T-helper 9 cell (primary cell): ENCODE measurements around the gene HS6ST1.

Experiments used
- DNase-seq: peaks from one replicate; pipeline ENCODE4 v3.0.0-alpha.2; 2020

HS6ST1 gene

GRCh38 chr2:128234613-128235012 is 84.1 kb downstream of the HS6ST1 start:
- DNase-seq: no peak

DNA sequence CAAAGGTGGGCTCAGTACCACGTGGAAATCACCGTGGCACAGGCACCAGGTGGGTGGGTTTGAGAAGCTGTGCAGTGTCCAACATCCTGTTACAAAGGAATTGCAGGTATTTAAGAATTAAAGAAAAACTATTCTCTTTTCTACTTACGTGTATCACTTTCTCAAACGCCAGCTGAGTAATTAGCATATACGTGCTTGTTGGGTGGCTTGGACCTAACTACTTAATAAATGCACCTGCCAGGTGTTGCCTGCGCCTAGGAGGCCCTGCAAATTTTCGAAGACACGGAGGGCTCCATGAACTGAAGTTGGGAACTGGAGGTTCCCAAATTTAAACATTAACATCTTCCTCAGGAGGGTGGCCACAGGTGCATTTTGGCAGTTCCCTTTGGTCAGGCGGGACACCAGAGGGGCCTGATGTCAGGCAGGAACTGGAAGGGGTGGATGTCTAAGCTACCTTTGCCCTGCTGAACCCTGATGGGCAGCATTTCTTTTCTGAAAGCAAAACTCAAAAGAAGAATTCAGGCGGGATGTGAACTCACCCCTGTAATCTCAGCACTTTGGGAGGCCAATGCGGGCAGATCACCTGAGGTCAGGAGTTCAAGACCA is 84.8 kb downstream of the HS6ST1 start:
- no peak for DNase-seq

DNA sequence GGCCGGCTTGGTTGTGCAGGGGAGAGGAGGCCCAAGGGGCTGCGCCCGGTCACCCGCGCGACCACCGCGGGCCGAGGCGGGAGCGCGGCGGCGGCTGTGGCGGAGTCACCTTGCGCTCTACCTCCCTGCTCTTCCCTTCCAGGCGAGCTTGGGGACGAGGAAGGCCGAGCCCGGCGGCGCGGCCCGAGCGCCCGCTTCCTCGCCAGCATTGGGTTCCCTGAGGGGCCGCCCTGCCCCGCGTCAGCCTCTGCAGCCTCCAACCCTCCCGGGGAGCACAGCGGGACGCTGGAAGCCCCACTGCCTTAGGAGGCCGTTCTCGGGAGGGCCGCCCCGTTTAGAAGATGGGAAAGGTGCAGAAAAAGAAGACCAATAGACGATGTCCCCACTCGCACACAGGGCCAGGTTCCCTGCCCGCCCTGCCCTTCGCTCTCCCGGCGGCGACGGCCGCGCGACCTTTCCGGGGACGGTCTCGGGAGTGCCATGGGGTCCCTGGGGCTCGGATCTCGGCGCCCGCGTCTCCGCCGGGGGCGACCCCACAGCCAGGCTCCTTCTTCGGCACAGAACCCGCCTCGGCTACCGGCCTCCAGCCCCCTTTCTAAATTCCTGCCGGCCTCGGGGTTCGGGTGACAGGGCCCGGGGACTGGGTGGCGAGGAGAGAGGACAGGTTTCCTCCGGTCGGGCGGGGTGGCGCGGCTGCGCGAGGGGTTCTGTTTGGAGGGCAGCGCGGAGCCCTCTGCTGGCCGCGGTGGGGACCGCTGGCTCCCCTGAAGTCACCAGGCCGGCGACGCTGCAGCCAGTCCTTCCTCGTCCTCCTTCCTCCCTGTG is 85.5 kb downstream of the HS6ST1 start:
- DNase-seq: peak; percentile 70

GRCh38 chr2:128228894-128229293 is 89.8 kb downstream of the HS6ST1 start:
- DNase-seq: no peak

DNA sequence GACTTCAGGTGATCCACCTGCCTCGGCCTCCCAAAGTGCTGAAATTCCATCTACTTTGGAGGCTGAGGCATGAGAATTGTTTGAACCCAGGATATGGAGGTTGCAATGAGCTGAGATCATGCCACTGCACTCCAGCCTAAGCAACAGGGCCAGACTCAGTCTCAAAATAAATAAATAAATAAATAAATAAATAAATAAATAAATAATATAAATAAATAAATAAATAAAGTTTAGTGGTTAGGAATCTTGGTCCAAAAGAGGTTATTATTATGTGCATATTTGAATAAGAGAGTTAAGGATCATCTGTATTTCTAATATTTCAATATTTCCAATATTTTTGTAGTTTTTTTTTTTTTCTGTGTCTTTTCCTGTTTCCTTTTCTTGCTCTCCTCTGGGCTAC is 90.8 kb downstream of the HS6ST1 start:
- DNase-seq: no peak

GRCh38 chr2:128219891-128220290 is 98.8 kb downstream of the HS6ST1 start:
- DNase-seq: no peak

GRCh38 chr2:128217671-128218070 is 101.0 kb downstream of the HS6ST1 start:
- DNase-seq: no peak

- no peak for DNase-seq
Observed at GRCh38 chr2:128215897-128216642, 102.6 kb downstream of the HS6ST1 start.
